A549 (cell line): Measurements from ENCODE around the gene CRYM. TPM values are rescaled to one million over a fixed set of nuclear protein-coding genes. Genes with fewer than 3 reads are reported as not detected.

Experiments
- ATAC-seq, 2 experiments: fragments of 200-7000 bp in 1 of 2; fragments of >200 bp in 1 of 2; cut with Nextera tagmentation in 1 of 2; cut with Tn5 transposase in 1 of 2; 3 replicates each; pipeline versions ENCODE4 v1.8.0 to v1.9.1; 2018 to 2020; ENCODE audit warnings: mild to moderate bottlenecking in 1 of 2, moderate library complexity in 1 of 2
- CTCF ChIA-PET: fragments of 300-600 bp; sonication (Branson Sonifier 250); formaldehyde crosslinking; extraction: SDS; loops from one replicate; lab custom pipeline; 2021; ENCODE audit warnings: antibody characterized with exemption, inconsistent platforms; lab: Yijun Ruan, JAX
- POLR2A ChIA-PET: fragments of 350-600 bp; formaldehyde crosslinking; extraction: SDS; loops from one replicate; lab custom pipeline; 2021; ENCODE audit warnings: antibody characterized with exemption, inconsistent platforms; lab: Yijun Ruan, JAX
- DNase-seq, 2 experiments: peaks; one replicate each; pipeline versions ENCODE4 v3.0.0 to v3.0.0-alpha.2; 2011 to 2016; ENCODE audit warnings: low read depth in 1 of 2, low spot score in 1 of 2
- FAIRE-seq: peaks from 2 replicates; lab custom pipeline; 2011; peaks lifted over from hg19 to GRCh38; lab: Jason Lieb, UNC
- H3K27ac ChIP-seq, 2 experiments: fragments of >200 bp; sonication (Bioruptor Twin); formaldehyde crosslinking; 3 replicates each; pipeline ENCODE4 v1.5.1; 2016 to 2017
- H3K4me1 ChIP-seq: fragments of >200 bp; sonication (Bioruptor Twin); formaldehyde crosslinking; 3 replicates; pipeline ENCODE4 v1.6.1; 2016
- H3K4me2 ChIP-seq: fragments of >200 bp; sonication (Bioruptor Twin); formaldehyde crosslinking; 3 replicates; pipeline ENCODE4 v1.6.1; 2016
- H3K4me3 ChIP-seq: fragments of >200 bp; sonication (Bioruptor Twin); formaldehyde crosslinking; 3 replicates; pipeline ENCODE4 v1.5.1; 2016
- H3K9me3 ChIP-seq: fragments of >200 bp; sonication (Bioruptor Twin); formaldehyde crosslinking; 3 replicates; pipeline ENCODE4 v1.6.1; 2016
- CBX8 ChIP-seq: fragments of 200-600 bp; sonication (generic); IDR thresholded peaks from 2 replicates; pipeline ENCODE4 v1.6.1; 2016
- CEBPB ChIP-seq, 2 experiments: fragments of >200 bp in 1 of 2; sonication (Bioruptor Twin) in 1 of 2; formaldehyde crosslinking in 1 of 2; IDR thresholded peaks; 2 replicates each; pipeline ENCODE4 v1.6.1; 2012 to 2016
- EHMT2 ChIP-seq: fragments of 200-600 bp; sonication (generic); IDR thresholded peaks from 2 replicates; pipeline ENCODE4 v1.6.1; 2016; ENCODE audit warnings: antibody characterized with exemption, low read depth, mild to moderate bottlenecking, moderate library complexity
- FOXS1 ChIP-seq: fragments of 250-450 bp; sonication (Bioruptor Pico); IDR thresholded peaks from 2 replicates; pipeline ENCODE4 v1.5.0; 2020; ENCODE audit warnings: mild to moderate bottlenecking, moderate library complexity
- HOXB13 ChIP-seq: fragments of 250-450 bp; sonication (Bioruptor Pico); IDR thresholded peaks from 2 replicates; pipeline ENCODE4 v1.5.0; 2020; ENCODE audit warnings: low read depth, mild to moderate bottlenecking, moderate library complexity
- HOXB5 ChIP-seq: fragments of 250-450 bp; sonication (Bioruptor Pico); IDR thresholded peaks from 2 replicates; pipeline ENCODE4 v1.5.0; 2020; ENCODE audit warnings: mild to moderate bottlenecking, moderate library complexity
- JUN ChIP-seq, 2 experiments: fragments of >200 bp; sonication (Bioruptor Twin); formaldehyde crosslinking; IDR thresholded peaks; 2 replicates in 1 of 2; 3 replicates in 1 of 2; pipeline ENCODE4 v1.6.1; 2016 to 2017
- KDM1A ChIP-seq: fragments of 200-600 bp; sonication (generic); IDR thresholded peaks from 2 replicates; pipeline ENCODE4 v1.6.1; 2016; ENCODE audit warnings: low read depth, mild to moderate bottlenecking
- KDM5A ChIP-seq: fragments of 200-600 bp; sonication (generic); IDR thresholded peaks from 2 replicates; pipeline ENCODE4 v1.6.1; 2016; ENCODE audit warnings: antibody characterized with exemption, mild to moderate bottlenecking
- NFE2L2 ChIP-seq: fragments of 150-350 bp; conservative IDR thresholded peaks from 2 replicates; pipeline ENCODE4 v1.6.1; 2014; ENCODE audit warnings: low read length
- POLR2AphosphoS2 ChIP-seq: conservative IDR thresholded peaks from 2 replicates; pipeline ENCODE4 v1.6.1; 2012; ENCODE audit warnings: low read length, improper control_type of control experiment, inconsistent platforms
- RNF2 ChIP-seq: fragments of 200-600 bp; sonication (generic); IDR thresholded peaks from 2 replicates; pipeline ENCODE4 v1.6.1; 2016; ENCODE audit warnings: low read depth, mild to moderate bottlenecking, antibody characterized with exemption, moderate library complexity, borderline replicate concordance
- TFCP2L1 ChIP-seq: fragments of 250-450 bp; sonication (Bioruptor Pico); IDR thresholded peaks from 2 replicates; pipeline ENCODE4 v1.5.0; 2021; ENCODE audit warnings: mild to moderate bottlenecking
- ZC3H11A ChIP-seq: fragments of 450-650 bp; IDR thresholded peaks from 2 replicates; pipeline ENCODE4 v1.6.1; 2014; ENCODE audit warnings: antibody characterized with exemption, mild to moderate bottlenecking
- WGBS: methylation state at CpG from one replicate; pipeline ENCODE4 v1.1.6; 2017; ENCODE audit errors: missing lambda C conversion rate; 5-methylcytosine and 5-hydroxymethylcytosine counted together
- polyA plus RNA-seq, 4 experiments: library from polyadenylated mRNA; depleted of rRNA in 3 of 4; stranded (reverse); fragments of >200 nt; fragmentation: RNase III in 1 of 4; extraction: RNeasy Plus Mini Kit Qiagen cat#74134 plus additional on column Dnase treatment in 1 of 4; gene quantifications; 2 replicates in 3 of 4; 3 replicates in 1 of 4; pipeline ENCODE4 v1.2.3, GENCODE V29; 2011 to 2017
- TF ChIP-seq, protein P1 (sequence below): fragments of 250-450 bp; sonication (Bioruptor Pico); IDR thresholded peaks from 2 replicates; pipeline ENCODE4 v1.5.0; 2021; ENCODE audit warnings: mild to moderate bottlenecking, moderate library complexity, borderline replicate concordance
- TF ChIP-seq, protein P2 (sequence below): fragments of >200 bp; sonication (Bioruptor Twin); formaldehyde crosslinking; IDR thresholded peaks from 3 replicates; pipeline ENCODE4 v1.5.1; 2016
- TF ChIP-seq, protein P3 (sequence below): IDR thresholded peaks from 2 replicates; pipeline ENCODE4 v1.6.1; 2012
- TF ChIP-seq, protein P4 (sequence below): fragments of 200-600 bp; sonication (generic); IDR thresholded peaks from 2 replicates; pipeline ENCODE4 v1.6.1; 2016; ENCODE audit warnings: antibody characterized with exemption, mild to moderate bottlenecking, moderate library complexity

CRYM gene
- polyA plus RNA-seq, 2 of the 4 experiments (the other 2 are of a cell fraction): 0.98 to 3.1 TPM

DNA sequence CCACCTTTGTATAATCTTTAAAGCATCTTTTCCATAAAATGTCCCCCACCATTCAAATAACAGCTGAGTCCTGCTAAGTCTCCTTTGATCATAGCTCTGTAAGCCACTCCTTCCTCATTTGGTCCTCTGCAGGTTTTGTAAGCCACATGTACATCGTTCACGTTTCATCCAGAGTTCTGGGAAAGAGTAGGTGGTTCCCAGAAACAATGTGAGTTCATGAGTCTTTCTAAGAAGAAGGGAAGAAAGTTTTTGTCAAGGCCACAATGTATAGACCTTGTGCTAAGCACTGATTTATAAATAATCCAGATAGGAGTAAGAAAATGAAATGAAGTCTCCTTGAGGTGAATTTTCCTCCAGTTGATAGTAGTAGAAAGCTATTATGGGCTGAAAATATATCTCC lies 53.3 kb downstream of the CRYM start:
- 94% methylated on average over 2 of the region's 2 CpGs for WGBS
- TF ChIP-seq POLR2AphosphoS2: no peak
- TF ChIP-seq, protein P1, sequence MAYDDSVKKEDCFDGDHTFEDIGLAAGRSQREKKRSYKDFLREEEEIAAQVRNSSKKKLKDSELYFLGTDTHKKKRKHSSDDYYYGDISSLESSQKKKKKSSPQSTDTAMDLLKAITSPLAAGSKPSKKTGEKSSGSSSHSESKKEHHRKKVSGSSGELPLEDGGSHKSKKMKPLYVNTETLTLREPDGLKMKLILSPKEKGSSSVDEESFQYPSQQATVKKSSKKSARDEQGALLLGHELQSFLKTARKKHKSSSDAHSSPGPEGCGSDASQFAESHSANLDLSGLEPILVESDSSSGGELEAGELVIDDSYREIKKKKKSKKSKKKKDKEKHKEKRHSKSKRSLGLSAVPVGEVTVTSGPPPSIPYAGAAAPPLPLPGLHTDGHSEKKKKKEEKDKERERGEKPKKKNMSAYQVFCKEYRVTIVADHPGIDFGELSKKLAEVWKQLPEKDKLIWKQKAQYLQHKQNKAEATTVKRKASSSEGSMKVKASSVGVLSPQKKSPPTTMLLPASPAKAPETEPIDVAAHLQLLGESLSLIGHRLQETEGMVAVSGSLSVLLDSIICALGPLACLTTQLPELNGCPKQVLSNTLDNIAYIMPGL: no peak
- no peak for TF ChIP-seq HOXB13 (CRISPR knock-in tag)

GRCh38 chr16:21223787-21224186 lies 54.3 kb downstream of the CRYM start:
- POLR2A ChIA-PET: no interaction called here
- no peaks in the 10 kb centered on the region for H3K9me3 ChIP-seq
- TF ChIP-seq FOXS1 (CRISPR knock-in tag): no peak
- TF ChIP-seq KDM1A: no peak
- TF ChIP-seq JUN (IDR thresholded peaks at IDR 0.05): no peak
- TF ChIP-seq TFCP2L1 (CRISPR knock-in tag): no peak
- no peak for TF ChIP-seq EHMT2
- TF ChIP-seq HOXB5: no peak
- TF ChIP-seq, protein P2, sequence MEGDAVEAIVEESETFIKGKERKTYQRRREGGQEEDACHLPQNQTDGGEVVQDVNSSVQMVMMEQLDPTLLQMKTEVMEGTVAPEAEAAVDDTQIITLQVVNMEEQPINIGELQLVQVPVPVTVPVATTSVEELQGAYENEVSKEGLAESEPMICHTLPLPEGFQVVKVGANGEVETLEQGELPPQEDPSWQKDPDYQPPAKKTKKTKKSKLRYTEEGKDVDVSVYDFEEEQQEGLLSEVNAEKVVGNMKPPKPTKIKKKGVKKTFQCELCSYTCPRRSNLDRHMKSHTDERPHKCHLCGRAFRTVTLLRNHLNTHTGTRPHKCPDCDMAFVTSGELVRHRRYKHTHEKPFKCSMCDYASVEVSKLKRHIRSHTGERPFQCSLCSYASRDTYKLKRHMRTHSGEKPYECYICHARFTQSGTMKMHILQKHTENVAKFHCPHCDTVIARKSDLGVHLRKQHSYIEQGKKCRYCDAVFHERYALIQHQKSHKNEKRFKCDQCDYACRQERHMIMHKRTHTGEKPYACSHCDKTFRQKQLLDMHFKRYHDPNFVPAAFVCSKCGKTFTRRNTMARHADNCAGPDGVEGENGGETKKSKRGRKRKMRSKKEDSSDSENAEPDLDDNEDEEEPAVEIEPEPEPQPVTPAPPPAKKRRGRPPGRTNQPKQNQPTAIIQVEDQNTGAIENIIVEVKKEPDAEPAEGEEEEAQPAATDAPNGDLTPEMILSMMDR: no peak
- TF ChIP-seq KDM5A: no peak
- no peak for TF ChIP-seq ZC3H11A
- no peak for TF ChIP-seq NFE2L2
- TF ChIP-seq, protein P3, sequence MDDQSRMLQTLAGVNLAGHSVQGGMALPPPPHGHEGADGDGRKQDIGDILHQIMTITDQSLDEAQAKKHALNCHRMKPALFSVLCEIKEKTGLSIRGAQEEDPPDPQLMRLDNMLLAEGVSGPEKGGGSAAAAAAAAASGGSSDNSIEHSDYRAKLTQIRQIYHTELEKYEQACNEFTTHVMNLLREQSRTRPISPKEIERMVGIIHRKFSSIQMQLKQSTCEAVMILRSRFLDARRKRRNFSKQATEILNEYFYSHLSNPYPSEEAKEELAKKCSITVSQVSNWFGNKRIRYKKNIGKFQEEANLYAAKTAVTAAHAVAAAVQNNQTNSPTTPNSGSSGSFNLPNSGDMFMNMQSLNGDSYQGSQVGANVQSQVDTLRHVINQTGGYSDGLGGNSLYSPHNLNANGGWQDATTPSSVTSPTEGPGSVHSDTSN: no peak
- TF ChIP-seq, protein P4, sequence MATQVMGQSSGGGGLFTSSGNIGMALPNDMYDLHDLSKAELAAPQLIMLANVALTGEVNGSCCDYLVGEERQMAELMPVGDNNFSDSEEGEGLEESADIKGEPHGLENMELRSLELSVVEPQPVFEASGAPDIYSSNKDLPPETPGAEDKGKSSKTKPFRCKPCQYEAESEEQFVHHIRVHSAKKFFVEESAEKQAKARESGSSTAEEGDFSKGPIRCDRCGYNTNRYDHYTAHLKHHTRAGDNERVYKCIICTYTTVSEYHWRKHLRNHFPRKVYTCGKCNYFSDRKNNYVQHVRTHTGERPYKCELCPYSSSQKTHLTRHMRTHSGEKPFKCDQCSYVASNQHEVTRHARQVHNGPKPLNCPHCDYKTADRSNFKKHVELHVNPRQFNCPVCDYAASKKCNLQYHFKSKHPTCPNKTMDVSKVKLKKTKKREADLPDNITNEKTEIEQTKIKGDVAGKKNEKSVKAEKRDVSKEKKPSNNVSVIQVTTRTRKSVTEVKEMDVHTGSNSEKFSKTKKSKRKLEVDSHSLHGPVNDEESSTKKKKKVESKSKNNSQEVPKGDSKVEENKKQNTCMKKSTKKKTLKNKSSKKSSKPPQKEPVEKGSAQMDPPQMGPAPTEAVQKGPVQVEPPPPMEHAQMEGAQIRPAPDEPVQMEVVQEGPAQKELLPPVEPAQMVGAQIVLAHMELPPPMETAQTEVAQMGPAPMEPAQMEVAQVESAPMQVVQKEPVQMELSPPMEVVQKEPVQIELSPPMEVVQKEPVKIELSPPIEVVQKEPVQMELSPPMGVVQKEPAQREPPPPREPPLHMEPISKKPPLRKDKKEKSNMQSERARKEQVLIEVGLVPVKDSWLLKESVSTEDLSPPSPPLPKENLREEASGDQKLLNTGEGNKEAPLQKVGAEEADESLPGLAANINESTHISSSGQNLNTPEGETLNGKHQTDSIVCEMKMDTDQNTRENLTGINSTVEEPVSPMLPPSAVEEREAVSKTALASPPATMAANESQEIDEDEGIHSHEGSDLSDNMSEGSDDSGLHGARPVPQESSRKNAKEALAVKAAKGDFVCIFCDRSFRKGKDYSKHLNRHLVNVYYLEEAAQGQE: no peak
- TF ChIP-seq RNF2: no peak
- TF ChIP-seq CEBPB (IDR thresholded peaks at IDR 0.05): no peak
- TF ChIP-seq CBX8: no peak
- CTCF ChIA-PET: interaction anchor here (1.6 kb wide), 1 partner anchor 35 kb away, joined by 4 read pairs; no protein-coding TSS in a partner anchor
- FAIRE-seq (no peak), DNase-seq (no peak), ATAC-seq (no peak)
- H3K4me2 ChIP-seq: no peak overlapping the region
- WGBS: 83% methylated on average over 9 of the region's 9 CpGs
- peaks cover 18% of the 10 kb centered on the region for H3K4me1 ChIP-seq
- no peak overlapping the region for H3K27ac ChIP-seq
- H3K4me3 ChIP-seq: no peak overlapping the region

More for the DNA sequence above, 53.3 kb downstream of the CRYM start:
- Histone ChIP-seq H3K4me2 (no peak overlapping the region), H3K4me3 (no peak overlapping the region), H3K9me3 (no peaks in the 10 kb centered on the region), H3K4me1 (peaks cover 18% of the 10 kb centered on the region), H3K27ac (no peak overlapping the region)
- no peak for ATAC-seq
- ChIA-PET POLR2A (no interaction called here), CTCF (interaction anchor here (0.7 kb wide), 1 partner anchor 24 kb away, joined by 4 read pairs; no protein-coding TSS in a partner anchor)
- FAIRE-seq: no peak
- no peak for DNase-seq
